LoVo (cell line): ENCODE measurements around the gene LHFPL5.

Experiments used
- DNase-seq: peaks from one replicate; pipeline ENCODE4 v3.0.0-alpha.2; 2016; ENCODE audit warnings: low spot score

Gene LHFPL5

GRCh38 chr6:35804996-35805736 is at the start of gene LHFPL5:
LHFPL5 (plus strand) TSS chr6:35805352; CDS start chr6:35805671, 319 bp downstream.
- peak; percentile 39 for DNase-seq

GRCh38 chr6:35757456-35758123 is 47.6 kb upstream of the LHFPL5 start:
- no peak for DNase-seq

GRCh38 chr6:35759426-35759825 is 45.7 kb upstream of the LHFPL5 start:
- no peak for DNase-seq

- no peak for DNase-seq
Observed at GRCh38 chr6:35765739-35766138, 39.4 kb upstream of the LHFPL5 start.

GRCh38 chr6:35769211-35769610 is 35.9 kb upstream of the LHFPL5 start:
- no peak for DNase-seq

- no peak for DNase-seq
Observed at GRCh38 chr6:35771343-35771627, 33.9 kb upstream of the LHFPL5 start.

GRCh38 chr6:35774116-35774794 is 30.9 kb upstream of the LHFPL5 start:
- no peak for DNase-seq

- no peak for DNase-seq
Observed at GRCh38 chr6:35775031-35775430, 30.1 kb upstream of the LHFPL5 start.

- peak; percentile 36 for DNase-seq
Observed at GRCh38 chr6:35776364-35777215, 28.6 kb upstream of the LHFPL5 start, which contains the start of gene CLPSL2. CLPSL2 (plus strand) TSS chr6:35776598; CDS start chr6:35776619, 21 bp downstream.

- no peak for DNase-seq
Observed at GRCh38 chr6:35777356-35778102, 27.6 kb upstream of the LHFPL5 start.

- DNase-seq = no peak
Observed at GRCh38 chr6:35778437-35778836, 26.7 kb upstream of the LHFPL5 start.

GRCh38 chr6:35780719-35781118 is 24.4 kb upstream of the LHFPL5 start, which contains the start of gene CLPSL1:
CLPSL1 (plus strand) TSS chr6:35781019; CDS start chr6:35781111, 92 bp downstream.
- no peak for DNase-seq

GRCh38 chr6:35781290-35781689 is 23.9 kb upstream of the LHFPL5 start:
- DNase-seq = no peak

GRCh38 chr6:35782424-35782823 is 22.7 kb upstream of the LHFPL5 start:
- DNase-seq = no peak

- no peak for DNase-seq
Observed at GRCh38 chr6:35784200-35784599, 21.0 kb upstream of the LHFPL5 start.

GRCh38 chr6:35786272-35786671 is 18.9 kb upstream of the LHFPL5 start:
- DNase-seq = no peak

GRCh38 chr6:35786810-35787209 is 18.3 kb upstream of the LHFPL5 start:
- DNase-seq = no peak

GRCh38 chr6:35787266-35788218 is 17.6 kb upstream of the LHFPL5 start:
- no peak for DNase-seq

- no peak for DNase-seq
Observed at GRCh38 chr6:35788423-35788982, 16.6 kb upstream of the LHFPL5 start.

GRCh38 chr6:35790683-35791082 is 14.5 kb upstream of the LHFPL5 start:
- DNase-seq = no peak
